Measurements from ENCODE around the gene CLDN16.

- TF ChIP-seq CTCF (IDR thresholded peaks at IDR 0.05) (no peak), POLR2A (IDR thresholded peaks at IDR 0.05) (no peak)
Measured at GRCh38 chr3:190426806-190427507, 39.0 kb downstream of the CLDN16 start.
